Kidney epithelial cell (primary cell): ENCODE data around the gene NMRK2. TPM values are rescaled to one million over a fixed set of nuclear protein-coding genes. Genes with fewer than 3 reads are reported as not detected.

Experiments used
- DNase-seq: peaks from one replicate; pipeline ENCODE4 v3.0.0-alpha.2; 2010; ENCODE audit warnings: low read depth
- H3K27me3 ChIP-seq: 2 replicates; pipeline ENCODE4 v1.6.0; 2011; ENCODE audit warnings: low read length; ENCODE audit not compliant: control insufficient read depth, insufficient read depth
- H3K36me3 ChIP-seq: 2 replicates; pipeline ENCODE4 v1.5.1; 2011; ENCODE audit warnings: low read length; ENCODE audit not compliant: control insufficient read depth, insufficient read depth
- H3K4me3 ChIP-seq: 2 replicates; pipeline ENCODE4 v1.5.1; 2011; ENCODE audit warnings: low read depth, mild to moderate bottlenecking, control low read depth, low read length
- CTCF ChIP-seq: IDR thresholded peaks from 2 replicates; pipeline ENCODE4 v1.5.1; 2011; ENCODE audit warnings: mild to moderate bottlenecking, moderate library complexity, low read length, control low read depth, inconsistent platforms; ENCODE audit not compliant: insufficient read depth, poor library complexity, severe bottlenecking
- total RNA-seq: library from RNA; depleted of rRNA; stranded (reverse); fragments of >200 nt; gene quantifications from 2 replicates; pipeline ENCODE4 v1.2.3, GENCODE V29; 2015

Gene NMRK2
- total RNA-seq, 1 donor from 2014 or later, result not detected

GRCh38 chr19:3976495-3977241 lies 43.8 kb downstream of the NMRK2 start:
- no peak for TF ChIP-seq CTCF
- DNase-seq, result no peak
- H3K36me3 ChIP-seq, result peaks cover 20% of the 10 kb centered on the region
- H3K27me3 ChIP-seq, result no peaks in the 10 kb centered on the region
- no peak overlapping the region for H3K4me3 ChIP-seq

GRCh38 chr19:3977242-3978143 lies 44.6 kb downstream of the NMRK2 start:
- DNase-seq, result no peak
- TF ChIP-seq CTCF, result peak; percentile 24
- H3K4me3 ChIP-seq, result no peak overlapping the region
- no peaks in the 10 kb centered on the region for H3K27me3 ChIP-seq
- peaks cover 20% of the 10 kb centered on the region for H3K36me3 ChIP-seq

GRCh38 chr19:3978145-3978544 lies 45.3 kb downstream of the NMRK2 start:
- no peak for TF ChIP-seq CTCF
- Histone ChIP-seq H3K27me3 (no peaks in the 10 kb centered on the region), H3K36me3 (peaks cover 22% of the 10 kb centered on the region), H3K4me3 (no peak overlapping the region)
- DNase-seq, result no peak

- DNase-seq, result no peak
- Histone ChIP-seq H3K36me3 (peaks cover 30% of the 10 kb centered on the region), H3K4me3 (no peak overlapping the region), H3K27me3 (no peaks in the 10 kb centered on the region)
- TF ChIP-seq CTCF, result no peak
Observed at GRCh38 chr19:3979289-3979673, 46.4 kb downstream of the NMRK2 start.

GRCh38 chr19:3979674-3980352 lies 46.9 kb downstream of the NMRK2 start:
- Histone ChIP-seq H3K27me3 (no peaks in the 10 kb centered on the region), H3K36me3 (peaks cover 30% of the 10 kb centered on the region), H3K4me3 (no peak overlapping the region)
- DNase-seq, result no peak
- TF ChIP-seq CTCF, result no peak
